AG04449 (cell line): ENCODE measurements around the gene RNASE9.

Source experiments
- CTCF ChIA-PET: fragments of 350-600 bp; formaldehyde crosslinking; extraction: SDS; loops from one replicate; lab custom pipeline; 2021; ENCODE audit warnings: antibody characterized with exemption; lab: Yijun Ruan, JAX
- POLR2A ChIA-PET: fragments of 400-600, 350-600 bp; formaldehyde crosslinking; extraction: SDS; loops from one replicate; lab custom pipeline; 2020; ENCODE audit warnings: antibody characterized with exemption, inconsistent platforms; lab: Yijun Ruan, JAX
- DNase-seq: peaks from one replicate; pipeline ENCODE4 v3.0.0-alpha.2; 2010; ENCODE audit warnings: low read depth, low spot score
- H3K4me3 ChIP-seq: 2 replicates; pipeline ENCODE4 v1.5.1; 2011; ENCODE audit warnings: low read depth, mild to moderate bottlenecking, control low read depth, low read length
- TF ChIP-seq, protein P1 (sequence below): IDR thresholded peaks from one replicate; pipeline ENCODE4 v1.5.1; 2011; ENCODE audit warnings: mild to moderate bottlenecking, moderate library complexity, low read length, control low read depth, inconsistent platforms; ENCODE audit not compliant: insufficient read depth; ENCODE audit errors: missing control alignments

RNASE9 gene

GRCh38 chr14:20606902-20607242, 46.0 kb upstream of the RNASE9 start:
- ChIA-PET CTCF (interaction anchor here (0.8 to 7.8 kb wide), 17 partner anchors 10 to 278 kb away, joined by 3 to 161 read pairs (median 4); partner anchors contain the start of genes APEX1, CCNB1IP1, OSGEP and RNASE4), POLR2A (interaction anchor here (1.1 kb wide), 1 partner anchor 152 kb away, joined by 3 read pairs; the partner anchor contains the start of genes APEX1 and OSGEP)
- TF ChIP-seq, protein P1, sequence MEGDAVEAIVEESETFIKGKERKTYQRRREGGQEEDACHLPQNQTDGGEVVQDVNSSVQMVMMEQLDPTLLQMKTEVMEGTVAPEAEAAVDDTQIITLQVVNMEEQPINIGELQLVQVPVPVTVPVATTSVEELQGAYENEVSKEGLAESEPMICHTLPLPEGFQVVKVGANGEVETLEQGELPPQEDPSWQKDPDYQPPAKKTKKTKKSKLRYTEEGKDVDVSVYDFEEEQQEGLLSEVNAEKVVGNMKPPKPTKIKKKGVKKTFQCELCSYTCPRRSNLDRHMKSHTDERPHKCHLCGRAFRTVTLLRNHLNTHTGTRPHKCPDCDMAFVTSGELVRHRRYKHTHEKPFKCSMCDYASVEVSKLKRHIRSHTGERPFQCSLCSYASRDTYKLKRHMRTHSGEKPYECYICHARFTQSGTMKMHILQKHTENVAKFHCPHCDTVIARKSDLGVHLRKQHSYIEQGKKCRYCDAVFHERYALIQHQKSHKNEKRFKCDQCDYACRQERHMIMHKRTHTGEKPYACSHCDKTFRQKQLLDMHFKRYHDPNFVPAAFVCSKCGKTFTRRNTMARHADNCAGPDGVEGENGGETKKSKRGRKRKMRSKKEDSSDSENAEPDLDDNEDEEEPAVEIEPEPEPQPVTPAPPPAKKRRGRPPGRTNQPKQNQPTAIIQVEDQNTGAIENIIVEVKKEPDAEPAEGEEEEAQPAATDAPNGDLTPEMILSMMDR, result no peak
- H3K4me3 ChIP-seq, result no peak overlapping the region
- DNase-seq, result no peak

DNA sequence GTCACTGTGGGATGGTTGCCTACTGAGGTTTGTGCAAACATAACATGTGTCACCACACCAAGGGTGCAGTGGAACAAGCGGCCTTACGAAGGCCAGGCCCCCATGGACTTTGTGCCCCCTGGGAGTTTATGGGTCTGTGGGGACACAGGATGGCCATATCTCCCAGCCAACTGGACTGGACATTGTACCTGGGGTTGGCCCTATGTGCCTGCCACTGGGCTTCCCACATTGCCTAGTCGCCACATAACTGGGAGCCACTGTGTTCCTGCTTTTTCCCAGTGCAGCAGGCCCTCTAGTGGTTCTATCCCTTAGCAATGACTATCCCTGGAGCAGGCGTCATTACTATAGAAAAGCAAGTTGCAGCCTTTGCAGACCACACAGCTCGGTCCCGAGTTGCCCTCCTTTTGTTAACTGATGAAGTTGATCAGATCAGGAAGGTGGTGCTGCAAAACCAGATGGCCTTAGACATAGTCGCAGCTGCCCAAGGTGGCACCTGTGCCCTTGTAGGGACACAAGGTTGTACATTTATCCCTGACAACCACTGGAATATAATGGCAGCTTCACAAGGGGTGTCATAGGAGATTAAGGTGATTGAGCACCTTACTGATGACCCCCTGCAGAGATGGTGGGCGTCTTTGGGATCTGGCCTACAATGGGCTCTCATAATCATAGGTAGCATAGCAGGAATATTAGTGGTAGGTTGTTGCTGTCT, 45.5 kb upstream of the RNASE9 start:
- no peak overlapping the region for H3K4me3 ChIP-seq
- POLR2A ChIA-PET, result interaction anchor here (1.1 kb wide), 1 partner anchor 151 kb away, joined by 3 read pairs; the partner anchor contains the start of genes APEX1 and OSGEP
- TF ChIP-seq, protein P1, result peak; percentile 48
- no peak for DNase-seq
- CTCF ChIA-PET, result interaction anchor here (0.7 to 7.8 kb wide), 17 partner anchors 9 to 277 kb away, joined by 3 to 161 read pairs (median 4); partner anchors contain the start of genes APEX1, CCNB1IP1, OSGEP and RNASE4

DNA sequence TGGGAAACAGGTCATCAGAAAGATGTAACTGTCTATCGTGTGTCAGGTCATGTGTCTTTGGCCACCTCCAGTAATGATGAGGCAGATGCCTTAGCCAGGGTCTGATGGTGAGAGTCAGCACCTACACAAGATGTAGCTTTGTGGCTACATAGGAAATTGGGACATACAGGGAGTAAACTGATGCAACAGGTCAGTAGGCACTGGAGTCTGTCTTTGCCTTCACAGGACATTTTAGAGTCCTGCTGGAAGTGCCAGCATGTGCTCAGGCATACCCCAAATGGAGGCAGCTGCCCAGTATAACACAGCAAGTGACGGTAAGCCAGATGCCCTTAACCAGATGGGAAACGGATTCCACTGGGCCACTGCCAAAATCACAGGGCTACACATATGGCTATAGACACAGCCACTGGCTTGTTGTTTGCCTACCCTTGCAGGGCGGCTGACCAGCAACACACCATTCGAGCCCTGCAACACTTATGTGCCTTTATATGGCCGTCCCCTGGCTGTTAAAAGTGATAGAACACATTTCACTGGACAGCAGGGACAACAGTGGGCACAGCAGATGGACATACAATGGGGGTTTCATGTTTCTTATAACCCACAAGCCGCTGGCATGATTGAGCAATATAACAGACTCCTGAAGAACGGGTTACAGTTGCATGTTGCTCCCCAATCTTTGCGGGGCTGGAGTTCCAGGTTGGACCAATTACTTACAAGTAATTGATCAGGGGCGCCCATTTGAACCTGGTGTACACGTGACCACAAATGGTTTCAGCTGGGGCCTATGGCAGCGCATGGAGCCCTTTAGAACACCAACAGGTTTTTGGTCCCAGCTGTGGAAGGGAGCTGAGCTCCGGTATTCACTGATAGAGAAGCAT, 43.2 kb upstream of the RNASE9 start:
- ChIA-PET POLR2A (no interaction called here), CTCF (interaction anchor here (1.1 to 7.8 kb wide), 5 partner anchors 74 to 277 kb away, joined by 3 to 161 read pairs (median 8); partner anchors contain the start of genes CCNB1IP1 and TEP1)
- TF ChIP-seq, protein P1, result no peak
- H3K4me3 ChIP-seq, result no peak overlapping the region
- no peak for DNase-seq

- POLR2A ChIA-PET, result no interaction called here
- H3K4me3 ChIP-seq, result no peak overlapping the region
- TF ChIP-seq, protein P1, result no peak
- no peak for DNase-seq
- CTCF ChIA-PET, result interaction anchor here (1.2 to 1.9 kb wide), 2 partner anchors 10 to 275 kb away, joined by 3 to 8 read pairs; no protein-coding TSS in a partner anchor
Observed at GRCh38 chr14:20602583-20602982, 41.7 kb upstream of the RNASE9 start.

DNA sequence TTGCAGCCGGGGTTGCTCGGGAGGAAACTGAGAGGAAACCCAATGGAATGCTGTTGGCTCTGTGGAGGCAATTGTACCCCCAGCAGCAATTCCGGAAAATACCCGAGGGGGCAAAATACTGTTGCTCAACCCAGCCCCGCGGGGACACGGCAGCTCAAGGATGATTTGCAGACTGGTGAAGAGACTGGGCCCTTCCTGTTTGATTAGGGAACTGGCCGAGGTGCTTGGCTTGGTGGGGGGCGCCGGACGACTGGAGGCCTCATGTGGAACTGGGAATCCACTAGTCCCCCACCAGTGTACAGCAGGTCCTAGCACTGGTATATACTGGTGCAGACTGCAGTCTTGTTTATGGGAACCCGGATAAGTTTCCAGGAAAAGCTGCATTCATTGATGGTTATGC, 40.7 kb upstream of the RNASE9 start:
- DNase-seq, result no peak
- POLR2A ChIA-PET, result no interaction called here
- TF ChIP-seq, protein P1, result no peak
- H3K4me3 ChIP-seq, result no peak overlapping the region
- CTCF ChIA-PET, result interaction anchor here (1.2 to 2.4 kb wide), 2 partner anchors 11 to 186 kb away, joined by 3 to 9 read pairs; no protein-coding TSS in a partner anchor
